ENCODE results near the gene SND1.

The SND1 gene

GRCh38 chr7:127874951-127875608 lies 223.1 kb downstream of the SND1 start:
- Mint-ChIP-seq H3K4me3 (no peak overlapping the region), H3K27ac (no peak overlapping the region), H3K27me3 (ENCODE audit: low read depth) (no peaks in the 10 kb centered on the region), H3K9me3 (no peaks in the 10 kb centered on the region), H3K36me3 (ENCODE audit: low read depth) (peaks cover 4% of the 10 kb centered on the region), H3K4me1 (ENCODE audit: low read depth) (peaks cover 17% of the 10 kb centered on the region)
- no peak for DNase-seq (ENCODE audit: low spot score)

GRCh38 chr7:127876393-127876792 lies 224.4 kb downstream of the SND1 start:
- peaks cover 23% of the 10 kb centered on the region for H3K4me1 Mint-ChIP-seq (ENCODE audit: low read depth)

GRCh38 chr7:127877951-127878350 lies 226.0 kb downstream of the SND1 start:
- Mint-ChIP-seq H3K36me3 (ENCODE audit: low read depth) (no peaks in the 10 kb centered on the region), H3K4me3 (no peak overlapping the region), H3K4me1 (ENCODE audit: low read depth) (peaks cover 19% of the 10 kb centered on the region), H3K27ac (no peak overlapping the region), H3K9me3 (no peaks in the 10 kb centered on the region), H3K27me3 (ENCODE audit: low read depth) (no peaks in the 10 kb centered on the region)
- DNase-seq (ENCODE audit: low spot score), result no peak

More at GRCh38 chr7:127876393-127876792, 224.4 kb downstream of the SND1 start:
- no peaks in the 10 kb centered on the region for H3K9me3 Mint-ChIP-seq
- H3K4me3 Mint-ChIP-seq, result no peak overlapping the region
- no peak overlapping the region for H3K27ac Mint-ChIP-seq
- H3K36me3 Mint-ChIP-seq (ENCODE audit: low read depth), result peaks cover 2% of the 10 kb centered on the region
- H3K27me3 Mint-ChIP-seq (ENCODE audit: low read depth), result no peaks in the 10 kb centered on the region
- no peak for DNase-seq (ENCODE audit: low spot score)

GRCh38 chr7:127878791-127879190 lies 226.8 kb downstream of the SND1 start:
- H3K4me3 Mint-ChIP-seq, result no peak overlapping the region
- H3K27me3 Mint-ChIP-seq (ENCODE audit: low read depth), result no peaks in the 10 kb centered on the region
- peaks cover 14% of the 10 kb centered on the region for H3K4me1 Mint-ChIP-seq (ENCODE audit: low read depth)
- no peaks in the 10 kb centered on the region for H3K9me3 Mint-ChIP-seq
- H3K36me3 Mint-ChIP-seq (ENCODE audit: low read depth), result no peaks in the 10 kb centered on the region
- no peak for DNase-seq (ENCODE audit: low spot score)
- H3K27ac Mint-ChIP-seq, result no peak overlapping the region

- DNase-seq (ENCODE audit: low spot score), result no peak
- Mint-ChIP-seq H3K4me3 (no peak overlapping the region), H3K27ac (no peak overlapping the region), H3K9me3 (no peaks in the 10 kb centered on the region), H3K36me3 (ENCODE audit: low read depth) (peaks cover under 1% of the 10 kb centered on the region), H3K4me1 (ENCODE audit: low read depth) (peaks cover 11% of the 10 kb centered on the region), H3K27me3 (ENCODE audit: low read depth) (no peaks in the 10 kb centered on the region)
Measured at GRCh38 chr7:127879436-127879835, 227.4 kb downstream of the SND1 start.

- Mint-ChIP-seq H3K4me1 (ENCODE audit: low read depth) (peaks cover 11% of the 10 kb centered on the region), H3K36me3 (ENCODE audit: low read depth) (peaks cover 3% of the 10 kb centered on the region), H3K4me3 (no peak overlapping the region), H3K27ac (no peak overlapping the region), H3K9me3 (no peaks in the 10 kb centered on the region), H3K27me3 (ENCODE audit: low read depth) (no peaks in the 10 kb centered on the region)
- no peak for DNase-seq (ENCODE audit: low spot score)
Measured at GRCh38 chr7:127879942-127880341, 227.9 kb downstream of the SND1 start.

- peaks cover 3% of the 10 kb centered on the region for H3K36me3 Mint-ChIP-seq (ENCODE audit: low read depth)
- no peaks in the 10 kb centered on the region for H3K9me3 Mint-ChIP-seq
- no peak overlapping the region for H3K4me3 Mint-ChIP-seq
- no peak for DNase-seq (ENCODE audit: low spot score)
- no peaks in the 10 kb centered on the region for H3K27me3 Mint-ChIP-seq (ENCODE audit: low read depth)
- peaks cover 7% of the 10 kb centered on the region for H3K4me1 Mint-ChIP-seq (ENCODE audit: low read depth)
- no peak overlapping the region for H3K27ac Mint-ChIP-seq
Measured at GRCh38 chr7:127880454-127880853, 228.5 kb downstream of the SND1 start.

GRCh38 chr7:127881564-127881963 lies 229.6 kb downstream of the SND1 start:
- H3K27me3 Mint-ChIP-seq (ENCODE audit: low read depth), result no peaks in the 10 kb centered on the region
- no peaks in the 10 kb centered on the region for H3K9me3 Mint-ChIP-seq
- H3K4me3 Mint-ChIP-seq, result no peak overlapping the region
- H3K27ac Mint-ChIP-seq, result no peak overlapping the region
- H3K4me1 Mint-ChIP-seq (ENCODE audit: low read depth), result peaks cover 7% of the 10 kb centered on the region
- no peak for DNase-seq (ENCODE audit: low spot score)
- peaks cover 3% of the 10 kb centered on the region for H3K36me3 Mint-ChIP-seq (ENCODE audit: low read depth)

- Mint-ChIP-seq H3K4me1 (ENCODE audit: low read depth) (peaks cover 7% of the 10 kb centered on the region), H3K36me3 (ENCODE audit: low read depth) (peaks cover 6% of the 10 kb centered on the region), H3K9me3 (no peaks in the 10 kb centered on the region), H3K4me3 (no peak overlapping the region), H3K27me3 (ENCODE audit: low read depth) (no peaks in the 10 kb centered on the region), H3K27ac (no peak overlapping the region)
- DNase-seq (ENCODE audit: low spot score), result no peak
Measured at GRCh38 chr7:127882313-127882920, 230.4 kb downstream of the SND1 start.

GRCh38 chr7:127884066-127884559 lies 232.1 kb downstream of the SND1 start:
- no peak for DNase-seq (ENCODE audit: low spot score)
- no peak overlapping the region for H3K4me3 Mint-ChIP-seq
- H3K27me3 Mint-ChIP-seq (ENCODE audit: low read depth), result no peaks in the 10 kb centered on the region
- H3K4me1 Mint-ChIP-seq (ENCODE audit: low read depth), result peaks cover 7% of the 10 kb centered on the region
- H3K27ac Mint-ChIP-seq, result no peak overlapping the region
- H3K36me3 Mint-ChIP-seq (ENCODE audit: low read depth), result peaks cover 10% of the 10 kb centered on the region
- no peaks in the 10 kb centered on the region for H3K9me3 Mint-ChIP-seq

GRCh38 chr7:127885222-127885772 lies 233.3 kb downstream of the SND1 start:
- Mint-ChIP-seq H3K27ac (no peak overlapping the region), H3K9me3 (no peaks in the 10 kb centered on the region), H3K36me3 (ENCODE audit: low read depth) (peaks cover 19% of the 10 kb centered on the region), H3K4me3 (no peak overlapping the region), H3K4me1 (ENCODE audit: low read depth) (peaks cover 7% of the 10 kb centered on the region), H3K27me3 (ENCODE audit: low read depth) (no peaks in the 10 kb centered on the region)
- no peak for DNase-seq (ENCODE audit: low spot score)

- Mint-ChIP-seq H3K36me3 (ENCODE audit: low read depth) (peaks cover 24% of the 10 kb centered on the region), H3K4me3 (no peak overlapping the region), H3K9me3 (no peaks in the 10 kb centered on the region), H3K27ac (no peak overlapping the region), H3K27me3 (ENCODE audit: low read depth) (no peaks in the 10 kb centered on the region), H3K4me1 (ENCODE audit: low read depth) (peaks cover 1% of the 10 kb centered on the region)
- DNase-seq (ENCODE audit: low spot score), result no peak
Measured at GRCh38 chr7:127885843-127886242, 233.8 kb downstream of the SND1 start.

GRCh38 chr7:127886248-127886647 lies 234.3 kb downstream of the SND1 start:
- Mint-ChIP-seq H3K9me3 (no peaks in the 10 kb centered on the region), H3K4me1 (ENCODE audit: low read depth) (no peaks in the 10 kb centered on the region), H3K4me3 (no peak overlapping the region), H3K27me3 (ENCODE audit: low read depth) (no peaks in the 10 kb centered on the region), H3K36me3 (ENCODE audit: low read depth) (peaks cover 26% of the 10 kb centered on the region), H3K27ac (no peak overlapping the region)
- DNase-seq (ENCODE audit: low spot score), result no peak

- Mint-ChIP-seq H3K27ac (no peak overlapping the region), H3K4me1 (ENCODE audit: low read depth) (peaks cover 2% of the 10 kb centered on the region), H3K4me3 (no peak overlapping the region), H3K9me3 (no peaks in the 10 kb centered on the region), H3K36me3 (ENCODE audit: low read depth) (peaks cover 35% of the 10 kb centered on the region), H3K27me3 (ENCODE audit: low read depth) (no peaks in the 10 kb centered on the region)
- no peak for DNase-seq (ENCODE audit: low spot score)
Measured at GRCh38 chr7:127887096-127887495, 235.1 kb downstream of the SND1 start.
